ENCODE data around the gene CDH4.

Gene CDH4

GRCh38 chr20:61285152-61285645 is 33.1 kb downstream of the CDH4 start:
- no peaks in the 10 kb centered on the region for H3K4me1 ChIP-seq (ENCODE audit: control insufficient read depth in 1 of 2, insufficient read depth in 2 of 2, low read length in 2 of 2)
- H3K27me3 ChIP-seq (ENCODE audit: low read depth, low read length), result no peaks in the 10 kb centered on the region
- no peaks in the 10 kb centered on the region for H3K9me3 ChIP-seq (ENCODE audit: control insufficient read depth in 1 of 2, low read length in 2 of 2)
- no peak overlapping the region for H3K4me3 ChIP-seq (ENCODE audit: low read depth in 1 of 2, low read length in 2 of 2)
- no peak overlapping the region for H3K27ac ChIP-seq (ENCODE audit: low read length)
- H3K36me3 ChIP-seq (ENCODE audit: control insufficient read depth in 1 of 2, insufficient read depth in 2 of 2, low read length in 2 of 2), result no peaks in the 10 kb centered on the region

GRCh38 chr20:61285691-61286090 is 33.6 kb downstream of the CDH4 start:
- Histone ChIP-seq H3K4me1 (ENCODE audit: control insufficient read depth in 1 of 2, insufficient read depth in 2 of 2, low read length in 2 of 2) (no peaks in the 10 kb centered on the region), H3K4me3 (ENCODE audit: low read depth in 1 of 2, low read length in 2 of 2) (no peak overlapping the region), H3K9me3 (ENCODE audit: control insufficient read depth in 1 of 2, low read length in 2 of 2) (no peaks in the 10 kb centered on the region), H3K27ac (ENCODE audit: low read length) (no peak overlapping the region), H3K36me3 (ENCODE audit: control insufficient read depth in 1 of 2, insufficient read depth in 2 of 2, low read length in 2 of 2) (no peaks in the 10 kb centered on the region), H3K27me3 (ENCODE audit: low read depth, low read length) (no peaks in the 10 kb centered on the region)

GRCh38 chr20:61287583-61288275 is 35.7 kb downstream of the CDH4 start:
- Histone ChIP-seq H3K4me1 (ENCODE audit: control insufficient read depth in 1 of 2, insufficient read depth in 2 of 2, low read length in 2 of 2) (no peaks in the 10 kb centered on the region), H3K9me3 (ENCODE audit: control insufficient read depth in 1 of 2, low read length in 2 of 2) (no peaks in the 10 kb centered on the region), H3K36me3 (ENCODE audit: control insufficient read depth in 1 of 2, insufficient read depth in 2 of 2, low read length in 2 of 2) (no peaks in the 10 kb centered on the region), H3K27me3 (ENCODE audit: low read depth, low read length) (no peaks in the 10 kb centered on the region), H3K4me3 (ENCODE audit: low read depth in 1 of 2, low read length in 2 of 2) (no peak overlapping the region), H3K27ac (ENCODE audit: low read length) (no peak overlapping the region)

- H3K4me3 ChIP-seq (ENCODE audit: low read depth in 1 of 2, low read length in 2 of 2), result no peak overlapping the region
- H3K9me3 ChIP-seq (ENCODE audit: control insufficient read depth in 1 of 2, low read length in 2 of 2), result no peaks in the 10 kb centered on the region
- no peak overlapping the region for H3K27ac ChIP-seq (ENCODE audit: low read length)
- H3K27me3 ChIP-seq (ENCODE audit: low read depth, low read length), result no peaks in the 10 kb centered on the region
- no peaks in the 10 kb centered on the region for H3K4me1 ChIP-seq (ENCODE audit: control insufficient read depth in 1 of 2, insufficient read depth in 2 of 2, low read length in 2 of 2)
- no peaks in the 10 kb centered on the region for H3K36me3 ChIP-seq (ENCODE audit: control insufficient read depth in 1 of 2, insufficient read depth in 2 of 2, low read length in 2 of 2)
Measured at GRCh38 chr20:61288331-61288784, 36.3 kb downstream of the CDH4 start.

- no peaks in the 10 kb centered on the region for H3K9me3 ChIP-seq (ENCODE audit: control insufficient read depth in 1 of 2, low read length in 2 of 2)
- no peaks in the 10 kb centered on the region for H3K36me3 ChIP-seq (ENCODE audit: control insufficient read depth in 1 of 2, insufficient read depth in 2 of 2, low read length in 2 of 2)
- no peaks in the 10 kb centered on the region for H3K27me3 ChIP-seq (ENCODE audit: low read depth, low read length)
- H3K4me3 ChIP-seq (ENCODE audit: low read depth in 1 of 2, low read length in 2 of 2), result no peak overlapping the region
- no peak overlapping the region for H3K27ac ChIP-seq (ENCODE audit: low read length)
- no peaks in the 10 kb centered on the region for H3K4me1 ChIP-seq (ENCODE audit: control insufficient read depth in 1 of 2, insufficient read depth in 2 of 2, low read length in 2 of 2)
Measured at GRCh38 chr20:61289166-61289565, 37.1 kb downstream of the CDH4 start.

- no peak overlapping the region for H3K27ac ChIP-seq (ENCODE audit: low read length)
- H3K9me3 ChIP-seq (ENCODE audit: control insufficient read depth in 1 of 2, low read length in 2 of 2), result no peaks in the 10 kb centered on the region
- no peak overlapping the region for H3K4me3 ChIP-seq (ENCODE audit: low read depth in 1 of 2, low read length in 2 of 2)
- H3K4me1 ChIP-seq (ENCODE audit: control insufficient read depth in 1 of 2, insufficient read depth in 2 of 2, low read length in 2 of 2), result no peaks in the 10 kb centered on the region
- H3K36me3 ChIP-seq (ENCODE audit: control insufficient read depth in 1 of 2, insufficient read depth in 2 of 2, low read length in 2 of 2), result no peaks in the 10 kb centered on the region
- no peaks in the 10 kb centered on the region for H3K27me3 ChIP-seq (ENCODE audit: low read depth, low read length)
Measured at GRCh38 chr20:61290721-61291120, 38.7 kb downstream of the CDH4 start.

- no peaks in the 10 kb centered on the region for H3K36me3 ChIP-seq (ENCODE audit: control insufficient read depth in 1 of 2, insufficient read depth in 2 of 2, low read length in 2 of 2)
- H3K4me1 ChIP-seq (ENCODE audit: control insufficient read depth in 1 of 2, insufficient read depth in 2 of 2, low read length in 2 of 2), result no peaks in the 10 kb centered on the region
- H3K4me3 ChIP-seq (ENCODE audit: low read depth in 1 of 2, low read length in 2 of 2), result no peak overlapping the region
- no peak overlapping the region for H3K27ac ChIP-seq (ENCODE audit: low read length)
- H3K9me3 ChIP-seq (ENCODE audit: control insufficient read depth in 1 of 2, low read length in 2 of 2), result no peaks in the 10 kb centered on the region
- no peaks in the 10 kb centered on the region for H3K27me3 ChIP-seq (ENCODE audit: low read depth, low read length)
Measured at GRCh38 chr20:61291166-61291829, 39.2 kb downstream of the CDH4 start.

GRCh38 chr20:61292391-61292790 is 40.3 kb downstream of the CDH4 start:
- Histone ChIP-seq H3K27ac (ENCODE audit: low read length) (no peak overlapping the region), H3K36me3 (ENCODE audit: control insufficient read depth in 1 of 2, insufficient read depth in 2 of 2, low read length in 2 of 2) (no peaks in the 10 kb centered on the region), H3K4me3 (ENCODE audit: low read depth in 1 of 2, low read length in 2 of 2) (no peak overlapping the region), H3K27me3 (ENCODE audit: low read depth, low read length) (no peaks in the 10 kb centered on the region), H3K9me3 (ENCODE audit: control insufficient read depth in 1 of 2, low read length in 2 of 2) (no peaks in the 10 kb centered on the region), H3K4me1 (ENCODE audit: control insufficient read depth in 1 of 2, insufficient read depth in 2 of 2, low read length in 2 of 2) (no peaks in the 10 kb centered on the region)

GRCh38 chr20:61292821-61293612 is 41.0 kb downstream of the CDH4 start:
- no peaks in the 10 kb centered on the region for H3K36me3 ChIP-seq (ENCODE audit: control insufficient read depth in 1 of 2, insufficient read depth in 2 of 2, low read length in 2 of 2)
- H3K4me3 ChIP-seq (ENCODE audit: low read depth in 1 of 2, low read length in 2 of 2), result no peak overlapping the region
- H3K27me3 ChIP-seq (ENCODE audit: low read depth, low read length), result no peaks in the 10 kb centered on the region
- H3K27ac ChIP-seq (ENCODE audit: low read length), result no peak overlapping the region
- H3K4me1 ChIP-seq (ENCODE audit: control insufficient read depth in 1 of 2, insufficient read depth in 2 of 2, low read length in 2 of 2), result no peaks in the 10 kb centered on the region
- no peaks in the 10 kb centered on the region for H3K9me3 ChIP-seq (ENCODE audit: control insufficient read depth in 1 of 2, low read length in 2 of 2)

- Histone ChIP-seq H3K36me3 (ENCODE audit: control insufficient read depth in 1 of 2, insufficient read depth in 2 of 2, low read length in 2 of 2) (no peaks in the 10 kb centered on the region), H3K27ac (ENCODE audit: low read length) (no peak overlapping the region)
Measured at GRCh38 chr20:61293951-61294350, 41.9 kb downstream of the CDH4 start.

GRCh38 chr20:61295249-61295648 is 43.2 kb downstream of the CDH4 start:
- H3K4me3 ChIP-seq (ENCODE audit: low read depth in 1 of 2, low read length in 2 of 2), result no peak overlapping the region
- no peaks in the 10 kb centered on the region for H3K36me3 ChIP-seq (ENCODE audit: control insufficient read depth in 1 of 2, insufficient read depth in 2 of 2, low read length in 2 of 2)
- H3K27me3 ChIP-seq (ENCODE audit: low read depth, low read length), result no peaks in the 10 kb centered on the region
- H3K4me1 ChIP-seq (ENCODE audit: control insufficient read depth in 1 of 2, insufficient read depth in 2 of 2, low read length in 2 of 2), result no peaks in the 10 kb centered on the region
- H3K27ac ChIP-seq (ENCODE audit: low read length), result no peak overlapping the region
- no peaks in the 10 kb centered on the region for H3K9me3 ChIP-seq (ENCODE audit: control insufficient read depth in 1 of 2, low read length in 2 of 2)

More at GRCh38 chr20:61293951-61294350, 41.9 kb downstream of the CDH4 start:
- H3K4me1 ChIP-seq (ENCODE audit: control insufficient read depth in 1 of 2, insufficient read depth in 2 of 2, low read length in 2 of 2), result no peaks in the 10 kb centered on the region
- no peaks in the 10 kb centered on the region for H3K9me3 ChIP-seq (ENCODE audit: control insufficient read depth in 1 of 2, low read length in 2 of 2)
- H3K4me3 ChIP-seq (ENCODE audit: low read depth in 1 of 2, low read length in 2 of 2), result no peak overlapping the region
- H3K27me3 ChIP-seq (ENCODE audit: low read depth, low read length), result no peaks in the 10 kb centered on the region
